HG03025 (cell line): ENCODE measurements around the gene CRYBA2.

Experiments used
- ATAC-seq: cut with Tn5 transposase; IDR thresholded peaks from one replicate; pipeline ENCODE4 v1.9.1; 2021; ENCODE audit warnings: mild to moderate bottlenecking, moderate library complexity; ENCODE audit not compliant: unreplicated experiment, low FRiP score

Gene CRYBA2

DNA sequence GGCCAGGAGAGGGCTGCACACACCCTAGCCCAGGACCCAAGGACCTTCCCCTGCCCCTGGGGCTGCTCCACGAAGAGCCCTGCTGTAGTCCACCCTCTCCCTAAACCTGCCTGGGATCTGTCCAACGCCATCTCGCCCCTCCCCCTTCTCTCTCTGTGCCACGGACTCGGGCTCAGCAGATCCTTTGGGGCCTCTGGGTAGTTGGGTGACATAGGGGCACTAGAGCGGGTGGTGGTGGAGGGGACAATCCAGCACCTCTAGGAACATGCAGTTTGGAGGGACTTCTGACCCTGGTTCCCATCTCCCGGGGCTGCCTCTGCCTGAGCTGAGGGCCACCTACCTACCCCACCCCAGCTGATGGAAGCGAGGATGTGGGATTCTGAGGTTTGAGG lies 7.3 kb upstream of the CRYBA2 start:
- no peak for ATAC-seq

DNA sequence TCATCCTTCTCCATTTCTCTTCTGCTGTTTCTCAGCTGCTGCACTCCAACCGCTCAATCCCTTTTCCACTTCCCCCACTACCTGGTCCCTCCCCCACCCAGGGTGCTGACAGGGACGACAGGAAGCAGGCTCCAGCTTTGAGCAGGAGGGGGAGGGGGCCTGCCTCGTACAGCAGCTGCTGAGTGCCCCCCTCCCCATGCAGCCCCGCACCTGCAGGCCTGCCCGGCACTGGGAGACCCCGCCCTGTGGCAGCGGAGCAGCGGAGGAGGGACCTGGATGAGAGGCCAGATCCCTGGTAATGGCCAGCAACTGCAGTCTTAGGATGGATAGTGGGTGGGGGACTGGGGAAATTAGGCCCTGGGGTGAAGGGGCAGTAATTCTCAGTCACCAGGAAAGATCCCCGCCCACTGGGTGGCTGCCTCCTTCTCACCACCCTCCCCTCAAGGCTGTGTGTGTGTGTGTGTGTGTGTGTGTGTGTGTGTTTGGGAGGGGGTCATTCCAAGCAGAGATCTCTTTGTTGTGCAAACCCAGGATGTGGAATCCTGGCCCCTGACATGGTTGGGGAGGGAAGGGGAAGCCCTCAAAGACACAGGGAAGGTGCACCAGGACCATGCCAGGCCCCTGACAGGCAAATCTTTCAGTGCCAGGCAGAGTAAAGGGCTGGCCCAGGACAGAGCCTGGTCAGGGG lies 6.8 kb upstream of the CRYBA2 start:
- ATAC-seq = no peak

DNA sequence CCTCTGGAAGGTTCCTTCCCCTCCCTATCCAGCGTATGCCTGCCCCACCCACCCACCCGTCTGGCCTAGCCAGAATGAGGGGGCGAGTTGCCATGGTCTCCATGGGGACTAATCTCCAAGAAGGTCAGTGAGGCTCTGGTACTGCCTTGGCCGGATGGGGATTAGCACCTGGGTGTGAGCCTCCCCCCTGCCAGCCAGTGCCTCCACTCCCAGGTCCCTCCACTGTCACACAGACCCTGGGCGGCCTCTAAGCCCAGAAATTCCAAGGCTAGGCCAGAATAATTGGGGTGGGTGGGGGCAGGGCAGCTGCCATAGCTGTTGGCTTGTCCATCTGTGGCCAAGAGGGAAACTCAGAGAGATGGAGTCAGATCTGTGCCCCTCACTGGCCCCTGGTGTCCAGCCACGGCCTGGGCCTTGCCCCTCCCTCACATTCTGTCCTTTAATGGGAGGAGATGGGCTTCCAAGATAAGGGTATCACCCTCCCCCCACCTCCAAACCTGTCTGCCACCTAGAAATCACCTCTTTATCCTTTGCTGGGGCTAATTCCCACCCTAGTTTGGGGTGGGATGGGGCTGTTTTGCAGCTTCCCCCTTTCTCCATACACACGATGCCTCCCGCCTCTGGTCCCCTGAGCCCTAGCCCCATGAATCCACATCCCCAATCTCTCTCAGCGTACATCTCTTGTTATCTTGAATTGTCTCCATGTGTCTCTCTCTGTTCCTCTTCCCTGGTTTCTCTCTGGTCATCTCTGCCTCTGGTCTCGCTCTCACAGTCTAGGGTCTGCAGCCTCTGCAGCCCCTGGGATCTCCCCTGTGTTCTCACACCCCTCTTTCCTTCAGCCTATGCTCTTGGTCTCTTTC lies 6.0 kb upstream of the CRYBA2 start:
- ATAC-seq = no peak

DNA sequence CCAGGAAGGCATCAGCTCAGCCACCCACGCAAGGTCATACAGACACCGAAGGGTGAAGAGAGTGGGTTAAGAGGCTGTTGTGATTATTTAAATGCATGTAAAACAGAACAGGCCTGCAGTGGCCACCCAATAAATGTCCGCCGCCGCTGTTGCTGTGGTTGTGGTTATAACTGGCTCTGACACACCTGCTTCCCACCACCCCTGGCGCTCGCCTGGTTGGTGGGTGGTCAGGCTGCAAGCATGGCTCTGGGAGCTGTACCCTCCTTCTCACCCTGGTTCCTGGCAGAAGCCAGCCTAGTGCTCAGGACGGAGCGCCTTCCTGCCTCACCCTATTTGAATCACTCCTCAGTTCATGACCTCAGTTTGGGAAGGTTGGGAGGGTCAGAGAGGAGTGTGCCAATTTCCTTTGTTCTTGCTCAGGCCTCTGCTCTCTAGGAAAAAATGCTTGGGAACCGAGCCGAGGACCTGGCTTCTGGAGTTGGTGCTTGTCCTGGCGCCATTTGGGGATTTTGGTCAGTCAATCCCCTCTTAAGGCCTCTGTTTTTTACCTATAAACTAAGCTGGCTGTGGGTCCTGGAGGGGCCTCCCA lies 5.3 kb upstream of the CRYBA2 start:
- no peak for ATAC-seq

DNA sequence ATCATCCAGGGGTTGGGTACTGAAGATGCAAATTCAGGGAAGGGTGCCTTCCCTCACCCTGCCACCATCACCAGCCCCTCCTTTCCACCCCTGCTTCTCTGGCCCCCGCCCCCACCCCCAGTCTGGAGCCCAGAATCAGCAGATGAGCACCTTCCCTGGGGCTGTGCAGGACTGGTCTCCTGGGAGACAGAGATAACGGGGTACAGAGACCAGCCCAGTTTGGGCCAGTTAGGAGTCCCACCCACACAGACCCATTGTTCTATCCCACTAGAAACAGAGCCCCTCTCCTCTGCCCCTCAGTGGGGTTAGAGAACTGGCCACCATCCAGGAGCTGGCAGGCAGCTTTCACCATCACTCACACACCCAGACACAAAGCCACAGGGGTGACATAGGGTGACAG lies 4.5 kb upstream of the CRYBA2 start:
- ATAC-seq = no peak

DNA sequence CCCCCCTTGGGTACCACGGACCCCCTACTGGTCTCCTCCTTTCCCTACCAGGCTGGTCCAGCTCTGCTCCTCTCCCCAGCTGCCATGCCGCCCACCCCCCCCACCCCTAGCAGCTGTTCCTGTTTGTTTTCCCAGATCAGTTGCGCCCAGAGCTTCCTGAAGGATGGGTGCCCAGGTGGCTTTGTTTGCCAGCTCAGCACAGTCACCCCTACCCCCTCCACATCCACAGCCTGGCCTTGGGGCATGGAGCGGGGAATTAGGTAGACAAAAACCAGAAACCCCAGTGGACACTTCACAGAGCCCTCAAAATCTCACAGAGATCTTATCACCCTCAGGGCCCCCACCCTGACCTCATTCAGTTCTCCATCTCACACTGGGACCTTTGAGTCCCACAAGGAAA lies 3.7 kb upstream of the CRYBA2 start:
- ATAC-seq = no peak

DNA sequence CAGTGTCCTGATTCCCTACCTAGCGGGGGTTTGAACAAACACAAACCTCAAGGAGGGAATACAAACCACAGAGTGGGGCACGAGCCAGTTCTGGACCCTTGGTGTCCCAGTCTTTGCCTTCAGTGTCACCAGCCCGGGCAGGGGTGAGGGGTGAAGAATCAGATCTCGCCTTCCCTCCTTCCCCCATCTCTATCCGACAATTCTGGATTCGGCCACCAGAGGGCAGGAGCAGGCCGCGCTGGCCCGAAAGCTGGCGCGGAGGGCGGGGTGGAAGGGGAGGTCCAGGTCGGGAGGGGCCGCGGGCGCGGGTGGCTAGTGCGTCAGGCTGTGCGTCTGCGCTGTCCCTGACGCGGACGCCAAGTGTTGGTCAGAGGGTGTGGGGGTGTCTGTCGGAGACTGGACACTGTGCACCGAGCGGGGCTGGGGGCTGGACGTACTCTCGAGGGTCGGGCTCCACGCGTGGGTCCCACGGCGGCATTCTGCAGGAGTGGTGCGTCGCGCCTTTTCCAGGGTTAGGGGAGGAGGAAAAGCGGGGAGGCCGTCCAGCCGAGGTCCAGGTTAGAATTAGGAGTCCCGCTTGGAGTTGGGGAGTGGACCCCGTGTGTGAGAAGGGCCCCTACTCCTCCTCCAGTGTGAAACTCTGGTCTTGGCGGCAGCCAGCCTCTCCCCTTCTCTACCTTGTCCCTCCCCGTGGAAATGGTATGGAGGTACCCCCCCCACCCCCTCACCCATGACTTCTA lies 2.9 kb upstream of the CRYBA2 start:
- no peak for ATAC-seq

DNA sequence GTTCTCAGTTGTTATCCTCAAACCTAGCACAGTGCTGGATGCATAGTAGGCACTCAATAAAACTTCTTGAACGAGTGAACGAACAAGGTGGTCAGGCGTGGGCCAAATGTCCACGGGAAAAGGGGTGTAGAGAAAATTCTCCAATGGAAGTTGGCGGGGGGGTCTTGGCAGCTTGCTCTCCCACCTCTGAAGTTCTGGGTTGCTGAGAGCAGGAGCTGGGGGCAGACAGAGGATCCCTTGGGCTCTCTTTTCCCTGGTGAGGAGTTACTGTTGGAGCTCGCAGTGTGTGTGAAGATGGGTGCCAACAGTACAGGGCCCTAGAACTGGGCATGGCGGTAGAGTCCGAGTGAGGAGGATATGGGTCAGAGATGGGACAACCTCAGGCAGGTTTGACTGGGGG lies 2.3 kb upstream of the CRYBA2 start:
- no peak for ATAC-seq

DNA sequence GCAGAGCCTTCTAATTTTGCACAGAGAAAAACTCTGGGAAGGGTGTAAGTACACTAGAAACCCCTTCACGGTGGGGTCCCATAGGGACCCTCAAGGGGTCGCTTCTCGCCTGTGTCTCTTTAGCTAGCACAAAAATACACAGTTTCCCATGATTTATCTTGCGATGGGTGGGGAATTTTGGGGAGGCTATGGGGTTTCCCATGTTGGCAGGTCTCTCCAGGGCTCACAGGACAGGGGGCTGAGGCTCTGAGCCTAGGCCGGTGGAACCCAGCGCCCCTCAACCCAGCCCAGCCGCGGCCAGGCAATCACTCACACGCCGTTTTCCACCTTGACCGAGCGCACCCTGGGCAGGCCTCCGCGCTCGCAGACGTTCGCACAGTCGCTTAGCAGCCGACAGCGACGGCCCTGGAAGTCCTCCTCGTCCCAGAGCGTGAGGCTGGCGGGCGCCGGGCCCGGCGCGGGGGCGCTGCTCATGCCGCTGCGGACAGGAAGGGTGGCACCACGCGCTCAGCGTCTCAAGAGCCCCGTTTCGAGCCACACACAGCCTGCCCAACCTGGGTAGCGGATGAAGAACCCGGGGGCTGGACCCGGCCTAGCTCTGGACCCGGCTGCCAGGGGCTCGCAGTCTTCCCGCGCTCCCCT lies 398 bp downstream of the CRYBA2 start:
- ATAC-seq = no peak

DNA sequence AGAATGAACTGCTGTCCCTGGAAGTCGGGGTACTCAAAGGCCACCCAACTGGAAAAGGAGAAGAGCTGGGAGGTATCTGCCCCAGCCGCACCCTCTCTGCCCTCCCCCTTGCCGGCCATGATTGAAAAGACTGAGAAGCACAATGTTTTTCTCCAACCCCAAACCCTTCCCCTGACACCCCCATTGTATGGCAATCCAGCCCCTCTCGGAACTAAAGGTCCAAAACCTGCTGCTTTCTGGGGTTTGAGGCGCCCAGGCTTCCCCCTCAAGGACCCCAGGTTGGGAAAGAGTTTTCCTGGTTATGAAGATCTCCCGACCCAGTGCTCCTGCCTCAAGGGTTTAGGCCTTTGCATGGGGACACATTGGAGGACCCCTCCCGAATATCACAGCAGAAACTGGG lies 1.0 kb downstream of the CRYBA2 start:
- ATAC-seq = no peak

DNA sequence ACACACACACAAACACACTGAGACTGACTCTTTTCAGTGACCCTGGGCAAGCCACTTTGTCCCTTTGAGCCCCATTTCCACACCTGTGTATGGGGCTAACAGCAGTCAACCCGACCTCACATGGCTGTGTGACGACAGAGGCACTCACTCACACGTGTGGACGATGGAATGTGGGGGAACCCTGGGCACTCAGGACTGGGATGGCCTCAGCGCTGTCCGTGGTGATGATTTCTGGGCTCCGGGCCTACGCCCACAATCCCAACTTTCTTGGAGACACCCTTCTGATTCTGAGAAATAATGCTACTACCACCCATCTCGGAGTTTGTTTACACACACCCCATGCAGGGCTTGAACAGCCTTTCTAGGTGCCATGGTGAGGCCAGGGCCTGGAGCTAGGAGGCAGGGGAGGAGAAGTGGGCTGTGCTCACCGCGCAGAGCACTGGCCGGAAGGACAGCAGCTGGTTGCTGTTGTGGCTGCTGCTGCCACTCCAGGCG lies 1.5 kb downstream of the CRYBA2 start:
- ATAC-seq = no peak

DNA sequence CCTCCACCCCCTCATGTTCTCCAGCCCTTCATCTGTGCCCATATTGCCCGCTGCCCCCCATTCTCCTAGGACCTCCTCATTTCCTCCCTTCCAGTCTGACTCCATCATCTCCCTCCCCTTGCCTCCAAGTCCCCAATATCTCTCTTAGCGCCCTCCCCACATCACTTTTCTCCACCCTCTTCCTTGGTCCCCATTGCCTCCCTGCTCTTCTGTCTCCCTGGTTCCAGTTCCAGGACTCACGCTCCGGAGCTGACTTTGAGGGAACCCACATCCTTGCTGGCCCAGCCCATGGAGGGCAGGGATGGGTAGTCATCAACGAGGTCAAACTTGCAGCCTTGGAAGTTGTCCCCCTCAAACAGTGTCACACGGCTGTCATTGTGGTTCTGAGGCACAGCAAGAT lies 2.6 kb downstream of the CRYBA2 start:
- ATAC-seq = no peak

DNA sequence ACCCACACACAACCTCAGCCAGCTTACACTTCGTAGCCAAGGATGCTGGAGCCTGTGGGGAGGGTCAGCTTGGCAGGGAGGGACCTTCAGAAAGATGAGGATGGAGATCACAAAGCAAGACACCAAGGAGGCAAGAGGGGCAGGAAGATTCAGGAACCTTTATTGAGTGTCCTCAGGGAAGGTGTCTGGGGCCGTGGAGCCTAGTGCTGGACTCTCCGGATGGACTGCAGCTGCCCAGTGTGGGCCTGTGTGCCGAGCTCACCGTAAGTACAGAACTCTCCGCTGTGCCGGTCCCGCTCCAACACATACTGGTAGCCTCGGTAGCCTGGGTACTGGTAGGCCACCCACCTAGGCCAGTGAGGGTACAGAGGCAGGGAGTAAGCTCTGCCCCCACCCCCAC lies 3.2 kb downstream of the CRYBA2 start:
- ATAC-seq = no peak

DNA sequence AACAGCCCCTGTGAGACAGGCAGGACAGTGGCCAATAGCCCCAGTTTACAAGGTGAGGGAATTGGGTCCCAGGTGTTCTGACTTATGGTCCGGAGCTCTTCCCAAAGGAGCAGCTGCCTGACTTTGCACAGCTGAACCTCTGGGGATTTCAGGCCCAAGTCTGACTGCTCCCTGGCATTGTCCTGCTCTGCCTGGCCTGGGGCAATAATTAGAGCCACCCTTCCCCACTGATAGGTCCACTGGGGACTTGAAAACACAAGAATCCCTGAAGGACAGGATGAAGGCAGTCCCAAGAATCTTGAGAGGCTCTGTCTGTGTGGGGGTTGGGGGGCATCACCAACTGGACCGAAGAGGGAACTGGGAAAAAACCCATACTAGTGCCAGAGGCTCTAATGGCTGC lies 4.6 kb downstream of the CRYBA2 start:
- no peak for ATAC-seq

DNA sequence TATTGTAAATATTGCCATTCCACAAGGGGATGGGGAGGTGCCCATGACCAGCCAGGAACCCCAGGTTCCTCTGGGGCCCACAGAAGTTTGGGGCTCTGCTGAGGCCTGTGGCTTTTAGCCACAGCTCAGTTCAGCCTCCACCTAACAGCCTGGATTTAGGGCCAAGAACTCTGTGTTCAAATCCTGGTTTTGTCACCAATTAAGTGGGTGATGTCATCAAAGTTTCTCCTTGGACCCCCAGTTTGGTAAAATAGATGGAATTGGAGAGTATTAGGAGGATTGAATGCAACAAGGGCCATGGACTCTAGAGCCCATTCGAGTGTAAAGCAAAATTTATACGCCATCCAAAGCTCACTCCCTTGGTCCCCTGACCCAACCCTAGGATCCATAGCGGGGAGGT lies 5.1 kb downstream of the CRYBA2 start:
- ATAC-seq = no peak

DNA sequence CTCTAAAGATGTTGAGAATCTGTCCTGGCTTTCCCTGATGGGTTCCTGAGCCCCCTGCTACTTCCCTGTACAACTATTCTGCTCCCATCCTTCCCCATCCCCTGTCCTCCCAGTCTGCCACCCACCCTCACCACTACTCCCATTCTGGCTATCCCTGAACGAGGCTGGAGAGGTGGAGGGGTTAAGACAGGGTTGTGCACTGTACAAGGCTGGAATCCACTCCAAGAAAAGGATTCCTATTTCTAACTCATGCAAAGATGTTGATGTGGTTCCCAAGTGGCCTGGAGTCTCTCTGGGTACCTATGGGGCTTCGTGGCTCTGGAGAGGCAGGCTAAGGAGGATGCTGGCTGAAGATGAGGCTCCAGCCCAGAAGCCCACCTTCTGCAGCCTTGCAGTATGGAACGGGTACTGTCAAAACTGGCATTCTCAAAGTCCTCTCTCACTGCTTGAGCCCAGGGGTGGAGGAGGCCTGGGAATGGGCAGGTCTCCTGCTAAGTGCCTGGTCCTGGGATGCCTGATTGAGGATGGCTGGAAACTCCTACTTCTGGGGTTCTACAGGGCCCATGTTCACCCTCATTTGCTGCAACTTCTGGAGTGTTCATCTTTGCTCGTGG lies 7.0 kb downstream of the CRYBA2 start:
- no peak for ATAC-seq

DNA sequence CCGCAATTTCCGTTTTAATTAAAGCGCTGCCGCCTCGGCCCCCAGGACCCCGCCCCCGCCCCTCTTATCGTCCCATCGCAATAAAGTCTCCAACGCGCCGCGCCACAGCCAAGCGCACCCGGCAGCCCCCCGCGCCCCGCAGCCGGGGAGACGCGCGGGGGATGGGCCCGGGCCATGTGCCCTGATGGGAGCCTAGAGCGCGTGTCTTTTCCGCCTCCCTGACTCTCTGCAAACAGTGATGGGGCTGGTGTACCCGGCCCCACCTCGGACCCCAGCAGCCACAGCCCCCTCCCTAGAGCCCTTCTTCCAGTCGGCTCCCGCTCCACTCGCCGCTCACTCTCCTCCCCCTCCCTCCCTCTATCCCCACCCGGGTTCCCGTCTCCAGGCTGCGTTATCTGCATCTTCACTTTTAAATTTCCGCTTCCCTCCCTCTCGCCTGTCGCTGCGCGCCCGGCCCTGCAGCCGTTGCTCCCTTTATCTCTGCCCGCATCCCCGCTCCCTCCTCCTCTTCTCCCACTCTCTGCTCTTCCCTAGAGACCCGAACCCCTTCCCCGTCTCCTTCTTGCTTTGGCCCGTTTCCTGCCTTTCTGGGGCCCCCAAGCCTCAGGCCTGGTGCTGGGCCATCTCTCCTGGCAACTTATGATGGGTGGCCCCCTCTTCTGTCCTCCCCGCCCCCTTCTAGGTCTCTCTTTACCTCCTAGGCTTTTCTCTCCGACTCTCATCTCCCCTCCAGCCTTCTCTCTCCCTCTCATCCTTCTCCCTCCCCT lies 7.7 kb downstream of the CRYBA2 start:
- ATAC-seq = no peak

DNA sequence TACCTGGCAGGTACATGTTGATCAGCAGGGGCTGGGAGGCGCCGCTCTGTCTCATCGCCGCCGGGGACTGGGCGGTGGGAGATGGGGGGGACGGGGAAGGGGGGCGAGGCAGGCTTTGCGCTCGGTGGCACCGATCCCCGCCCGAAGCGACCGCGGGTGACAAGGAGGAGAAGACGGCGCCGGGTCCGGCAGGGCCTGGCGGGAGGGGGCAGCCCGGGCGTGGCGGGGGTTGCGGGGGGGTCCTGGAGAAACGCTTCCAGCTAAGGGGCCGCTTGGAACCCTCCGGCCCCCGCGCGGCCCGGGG lies 8.2 kb downstream of the CRYBA2 start, which contains the start of gene FEV:
FEV (minus strand) TSS at position 164 of the 304 bp plus-strand sequence; CDS start at position 55, 109 bp downstream.
- ATAC-seq = no peak

DNA sequence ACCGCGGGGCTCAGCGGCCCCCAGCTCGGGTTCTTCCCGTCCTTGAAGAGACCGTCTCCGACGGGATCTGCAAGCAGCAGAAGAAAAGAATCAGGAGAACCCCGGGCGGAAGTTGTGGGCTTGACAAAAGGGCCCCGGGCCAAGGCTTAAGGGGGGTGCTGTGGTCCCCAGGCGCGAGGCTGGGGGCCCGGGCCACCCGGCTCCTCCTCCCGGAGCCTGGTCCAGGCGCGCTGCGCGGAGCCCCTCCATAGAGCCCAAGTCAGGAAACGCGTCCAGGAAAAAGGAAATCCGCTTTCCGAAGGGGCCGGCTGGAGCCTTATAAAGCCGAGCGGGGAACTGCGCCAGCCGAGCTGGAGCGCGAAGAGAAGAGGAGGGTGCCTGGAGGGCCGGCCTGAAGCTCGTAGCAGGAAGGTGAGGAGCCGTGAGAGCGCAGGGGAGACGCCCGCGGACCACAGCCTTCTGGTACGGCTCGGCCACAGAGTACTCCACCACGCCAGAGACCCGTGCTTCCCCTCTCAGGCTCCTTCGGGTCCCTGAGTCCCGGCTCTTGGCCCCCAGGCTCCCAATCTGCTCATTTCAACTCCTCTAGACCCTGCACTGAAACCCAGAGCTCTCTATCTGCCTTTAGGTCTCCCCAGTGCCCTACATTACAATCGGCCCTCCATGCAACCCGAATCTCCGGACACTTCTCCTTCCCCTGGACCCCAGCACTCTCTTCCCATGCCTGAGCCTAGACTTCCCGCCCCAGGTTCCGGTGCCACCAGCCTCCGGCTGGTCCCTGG lies 8.8 kb downstream of the CRYBA2 start:
- no peak for ATAC-seq
